ENCODE data around the gene PGS1. TPM values are rescaled to one million over a fixed set of nuclear protein-coding genes. Genes with fewer than 3 reads are reported as not detected.
A peak's percentile ranks its signal among the peaks of the same experiment; 100 is the strongest.

Gene PGS1
- total RNA-seq, 1 experiment from 2014 or later = 42.5 TPM

GRCh38 chr17:78380370-78380769 lies 1.9 kb downstream of the PGS1 start:
- H3K36me3 ChIP-seq (ENCODE audit: insufficient read depth, low read length, poor library complexity, severe bottlenecking) = no peaks in the 10 kb centered on the region
- CTCF ChIA-PET = no interaction called here
- POLR2A ChIA-PET (ENCODE audit: low non-redundant PET) = interaction anchor here (0.7 kb wide), 1 partner anchor 21 kb away, joined by 3 read pairs; no protein-coding TSS in a partner anchor
- intact Hi-C loops (cut with micrococcal nuclease; ENCODE audit: unreplicated experiment) = no loop called here
- H3K4me1 ChIP-seq (ENCODE audit: insufficient read depth, low read length, poor library complexity, severe bottlenecking) = peaks cover 46% of the 10 kb centered on the region
- H3K9me3 ChIP-seq (ENCODE audit: low read depth, low read length, poor library complexity, severe bottlenecking) = no peaks in the 10 kb centered on the region
- peak overlapping the region; percentile 14 for H3K4me3 ChIP-seq (ENCODE audit: low read depth, low read length, poor library complexity, severe bottlenecking)
- H3K27me3 ChIP-seq (replicated peaks; ENCODE audit: insufficient read depth, low read depth, low read length, poor library complexity) = no peaks in the 10 kb centered on the region
- no peak overlapping the region for H3K27ac ChIP-seq (ENCODE audit: low read depth, low read length, poor library complexity, severe bottlenecking)
- TF ChIP-seq CTCF (conservative IDR thresholded peaks at IDR 0.05; ENCODE audit: low read depth, low read length) (no peak), EZH2 (IDR thresholded peaks at IDR 0.05; ENCODE audit: borderline replicate concordance, low read depth, low read length, poor library complexity, severe bottlenecking) (no peak)
- BruUV-seq (replicated peaks) = TSS peak; percentile 26
- no peak for DNase-seq (ENCODE audit: low spot score)

DNA sequence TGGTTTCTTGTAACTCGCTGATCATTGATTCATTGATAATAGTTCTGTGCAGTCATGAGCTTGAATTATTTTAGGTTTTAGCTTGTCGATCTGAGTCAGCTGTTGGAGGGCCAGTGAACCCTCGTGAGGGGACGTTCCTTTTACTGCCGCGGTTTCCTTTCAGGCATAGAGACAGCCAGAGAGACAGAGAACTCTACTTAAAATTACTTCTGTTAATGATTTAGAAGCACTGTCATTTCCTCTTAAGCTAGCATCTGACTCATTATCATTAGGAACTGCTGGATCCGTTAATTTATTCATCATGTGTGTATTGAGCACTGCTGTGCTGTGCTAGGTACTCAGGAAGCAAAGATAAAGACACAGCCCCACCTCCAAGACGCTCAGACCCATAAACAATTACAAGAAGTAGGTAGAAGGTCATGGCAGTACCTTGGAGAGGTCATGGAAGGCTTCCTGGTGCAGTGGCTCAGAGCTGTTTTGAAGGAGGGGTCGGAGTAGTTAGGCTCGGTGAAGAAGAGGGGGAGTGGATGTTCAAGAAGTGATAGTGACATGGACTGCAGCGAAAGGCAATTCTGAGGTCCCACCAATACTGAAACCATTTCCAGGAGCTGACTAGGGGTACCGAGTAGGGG lies 3.3 kb downstream of the PGS1 start:
- ChIA-PET CTCF (no interaction called here), POLR2A (ENCODE audit: low non-redundant PET) (no interaction called here)
- H3K27ac ChIP-seq (ENCODE audit: low read depth, low read length, poor library complexity, severe bottlenecking) = no peak overlapping the region
- BruUV-seq (replicated peaks) = no TSS peak
- intact Hi-C loops (cut with micrococcal nuclease; ENCODE audit: unreplicated experiment) = no loop called here
- no peak for TF ChIP-seq CTCF (conservative IDR thresholded peaks at IDR 0.05; ENCODE audit: low read depth, low read length)
- no peak for TF ChIP-seq EZH2 (IDR thresholded peaks at IDR 0.05; ENCODE audit: borderline replicate concordance, low read depth, low read length, poor library complexity, severe bottlenecking)
- H3K27me3 ChIP-seq (replicated peaks; ENCODE audit: insufficient read depth, low read depth, low read length, poor library complexity) = no peaks in the 10 kb centered on the region
- peak overlapping the region; percentile 14 for H3K4me3 ChIP-seq (ENCODE audit: low read depth, low read length, poor library complexity, severe bottlenecking)
- H3K4me1 ChIP-seq (ENCODE audit: insufficient read depth, low read length, poor library complexity, severe bottlenecking) = peaks cover 52% of the 10 kb centered on the region
- H3K36me3 ChIP-seq (ENCODE audit: insufficient read depth, low read length, poor library complexity, severe bottlenecking) = no peaks in the 10 kb centered on the region
- DNase-seq (ENCODE audit: low spot score) = peak; percentile 52
- no peaks in the 10 kb centered on the region for H3K9me3 ChIP-seq (ENCODE audit: low read depth, low read length, poor library complexity, severe bottlenecking)

DNA sequence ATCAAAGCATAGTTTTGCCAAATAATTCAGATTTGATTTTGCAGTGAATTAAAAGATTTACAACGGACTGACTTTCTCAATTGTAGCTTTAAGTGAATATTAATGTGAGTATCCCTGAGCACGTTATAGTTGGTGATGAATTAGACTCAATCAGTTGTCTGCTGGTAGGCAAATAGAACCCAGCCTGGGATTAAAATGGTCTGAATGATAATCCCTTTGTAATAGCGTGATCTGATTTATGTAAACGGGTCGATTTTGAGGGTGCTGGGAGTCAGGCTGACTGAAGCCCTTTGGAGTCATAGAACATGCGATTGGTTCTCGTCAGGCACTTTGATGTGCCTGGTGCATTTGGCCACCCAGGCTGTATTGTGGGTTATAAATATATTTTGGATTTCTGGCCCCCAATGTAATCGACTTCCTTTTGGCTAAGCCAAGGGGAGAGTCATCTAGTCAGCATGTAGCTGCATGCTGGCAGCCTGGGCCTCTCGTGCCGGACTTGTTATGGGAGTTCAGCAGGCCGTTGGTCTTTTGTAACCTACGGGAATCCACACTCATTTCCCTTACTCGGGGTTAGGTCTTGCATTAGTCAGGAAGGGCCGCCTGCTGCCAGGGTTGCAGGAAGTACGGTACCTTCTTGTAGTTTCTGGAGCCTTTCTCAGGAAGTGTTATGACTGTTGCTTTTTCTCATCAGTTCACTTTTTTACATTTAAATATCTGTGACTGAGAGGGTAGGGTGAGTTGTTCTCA lies 5.4 kb downstream of the PGS1 start:
- Histone ChIP-seq H3K27ac (ENCODE audit: low read depth, low read length, poor library complexity, severe bottlenecking) (peak overlapping the region; percentile 51), H3K4me3 (ENCODE audit: low read depth, low read length, poor library complexity, severe bottlenecking) (no peak overlapping the region)

More for the DNA sequence above, 5.4 kb downstream of the PGS1 start:
- DNase-seq (ENCODE audit: low spot score) = no peak
- TF ChIP-seq CTCF (conservative IDR thresholded peaks at IDR 0.05; ENCODE audit: low read depth, low read length) (no peak), EZH2 (IDR thresholded peaks at IDR 0.05; ENCODE audit: borderline replicate concordance, low read depth, low read length, poor library complexity, severe bottlenecking) (no peak)
- POLR2A ChIA-PET (ENCODE audit: low non-redundant PET) = no interaction called here
- Histone ChIP-seq H3K27me3 (replicated peaks; ENCODE audit: insufficient read depth, low read depth, low read length, poor library complexity) (no peaks in the 10 kb centered on the region), H3K9me3 (ENCODE audit: low read depth, low read length, poor library complexity, severe bottlenecking) (no peaks in the 10 kb centered on the region), H3K36me3 (ENCODE audit: insufficient read depth, low read length, poor library complexity, severe bottlenecking) (no peaks in the 10 kb centered on the region), H3K4me1 (ENCODE audit: insufficient read depth, low read length, poor library complexity, severe bottlenecking) (peaks cover 49% of the 10 kb centered on the region)
- CTCF ChIA-PET = no interaction called here
- BruUV-seq (replicated peaks) = no TSS peak
- intact Hi-C loops (cut with micrococcal nuclease; ENCODE audit: unreplicated experiment) = no loop called here
